Colonic mucosa (tissue), 4 donors: Measurements from ENCODE around the gene CAMTA2. TPM values are rescaled to one million over a fixed set of nuclear protein-coding genes. Genes with fewer than 3 reads are reported as not detected.
"Not testable (repeated sequence)": the region's sequence is repeated elsewhere in the genome, so short reads cannot be mapped to it uniquely, and the experiment has no call there.

ENCODE experiments used
- DNase-seq: peaks from one replicate; pipeline ENCODE4 v3.0.0-alpha.2; 2020
- H3K27ac ChIP-seq: fragments of 200-600 bp; one replicate; pipeline ENCODE4 v1.8.0; 2021
- H3K27me3 ChIP-seq: fragments of 200-600 bp; one replicate; pipeline ENCODE4 v1.8.0; 2021
- H3K36me3 ChIP-seq: fragments of 200-600 bp; one replicate; pipeline ENCODE4 v1.8.0; 2021
- H3K4me1 ChIP-seq: fragments of 200-600 bp; one replicate; pipeline ENCODE4 v1.8.0; 2021; ENCODE audit warnings: mild to moderate bottlenecking
- H3K4me3 ChIP-seq: fragments of 200-600 bp; one replicate; pipeline ENCODE4 v1.8.0; 2021
- H3K9ac ChIP-seq, 2 donors: one replicate each; pipeline ENCODE4 v1.7.0; 2013; ENCODE audit warnings: control low read depth in 2 of 2, low read depth in 2 of 2, low read length in 2 of 2
- H3K9me3 ChIP-seq: fragments of 200-600 bp; one replicate; pipeline ENCODE4 v1.8.0; 2021
- intact Hi-C: fragments of 100-400 bp; cut with DNase I; formaldehyde crosslinking; loops from one replicate; pipeline ENCODE4 v1.14.1; 2022
- total RNA-seq, 2 donors: library from RNA; stranded (reverse); fragmentation: NEBNext Ultra II Directional in 1 of 2; extraction: Animal tissue kit (Norgen Biotek cat#: 25700) in 1 of 2; gene quantifications; one replicate each; pipeline ENCODE4 v1.2.1, GENCODE V29; 2021
- TF ChIP-seq, protein P1 (sequence below): fragments of 200-600 bp; IDR thresholded peaks from one replicate; pipeline ENCODE4 v1.8.0; 2022; ENCODE audit warnings: antibody characterized with exemption, mild to moderate bottlenecking
- donor health status: healthy.
- donor health status: DM: no; HTN: no; CAD: no.
- donor health status: DM: no; HTN: no; CAD: no.

The CAMTA2 gene
- total RNA-seq, 2 donors from 2014 or later, result 39.8 to 52.6 TPM

GRCh38 chr17:4933646-4934045 is 53.8 kb downstream of the CAMTA2 start:
- Histone ChIP-seq H3K4me1 (peaks cover 3% of the 10 kb centered on the region), H3K27ac (no peak overlapping the region), H3K36me3 (peaks cover 9% of the 10 kb centered on the region), H3K4me3 (no peak overlapping the region), H3K9ac (no peak overlapping the region), H3K27me3 (no peaks in the 10 kb centered on the region), H3K9me3 (no peaks in the 10 kb centered on the region)
- no peak for DNase-seq
- intact Hi-C loops, result no loop called here
- TF ChIP-seq, protein P1, sequence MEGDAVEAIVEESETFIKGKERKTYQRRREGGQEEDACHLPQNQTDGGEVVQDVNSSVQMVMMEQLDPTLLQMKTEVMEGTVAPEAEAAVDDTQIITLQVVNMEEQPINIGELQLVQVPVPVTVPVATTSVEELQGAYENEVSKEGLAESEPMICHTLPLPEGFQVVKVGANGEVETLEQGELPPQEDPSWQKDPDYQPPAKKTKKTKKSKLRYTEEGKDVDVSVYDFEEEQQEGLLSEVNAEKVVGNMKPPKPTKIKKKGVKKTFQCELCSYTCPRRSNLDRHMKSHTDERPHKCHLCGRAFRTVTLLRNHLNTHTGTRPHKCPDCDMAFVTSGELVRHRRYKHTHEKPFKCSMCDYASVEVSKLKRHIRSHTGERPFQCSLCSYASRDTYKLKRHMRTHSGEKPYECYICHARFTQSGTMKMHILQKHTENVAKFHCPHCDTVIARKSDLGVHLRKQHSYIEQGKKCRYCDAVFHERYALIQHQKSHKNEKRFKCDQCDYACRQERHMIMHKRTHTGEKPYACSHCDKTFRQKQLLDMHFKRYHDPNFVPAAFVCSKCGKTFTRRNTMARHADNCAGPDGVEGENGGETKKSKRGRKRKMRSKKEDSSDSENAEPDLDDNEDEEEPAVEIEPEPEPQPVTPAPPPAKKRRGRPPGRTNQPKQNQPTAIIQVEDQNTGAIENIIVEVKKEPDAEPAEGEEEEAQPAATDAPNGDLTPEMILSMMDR, result no peak

- H3K27me3 ChIP-seq, result no peaks in the 10 kb centered on the region
- H3K27ac ChIP-seq, result no peak overlapping the region
- TF ChIP-seq, protein P1, result no peak
- no peaks in the 10 kb centered on the region for H3K4me1 ChIP-seq
- H3K9me3 ChIP-seq, result no peaks in the 10 kb centered on the region
- intact Hi-C loops, result no loop called here
- H3K36me3 ChIP-seq, result peaks cover 4% of the 10 kb centered on the region
- DNase-seq, result no peak
- no peak overlapping the region for H3K9ac ChIP-seq
- H3K4me3 ChIP-seq, result no peak overlapping the region
Observed at GRCh38 chr17:4932756-4933155, 54.7 kb downstream of the CAMTA2 start.

DNA sequence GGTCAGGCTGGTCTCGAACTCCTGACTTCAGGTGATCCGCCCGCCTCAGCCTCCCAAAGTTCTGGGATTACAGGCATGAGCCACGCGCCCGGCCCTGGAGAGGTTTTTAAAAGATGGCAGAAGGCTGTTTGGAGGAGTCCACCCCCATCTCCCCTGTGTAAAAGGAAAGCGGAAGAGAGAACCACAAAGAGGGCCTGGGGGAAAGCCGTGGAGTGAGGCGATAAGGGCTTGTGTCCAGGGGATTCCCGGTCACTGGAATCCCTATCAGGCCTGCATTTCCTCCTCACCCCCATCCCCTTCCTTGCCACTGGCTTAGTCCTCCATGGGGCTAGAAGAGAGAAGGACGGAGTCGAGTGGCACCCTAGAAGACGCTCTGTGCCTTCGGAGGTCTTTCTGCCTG is 55.5 kb downstream of the CAMTA2 start, which contains the start of gene GP1BA:
Gene GP1BA (plus strand): TSS at position 315 of the 400 bp plus-strand sequence. CDS start 328 bp downstream, outside the sequence.
- intact Hi-C loops, result no loop called here
- Histone ChIP-seq H3K4me1 (no peaks in the 10 kb centered on the region), H3K9ac (no peak within 1 kb of the TSS), H3K9me3 (no peaks in the 10 kb centered on the region), H3K27ac (no peak within 1 kb of the TSS), H3K36me3 (no peaks in the 10 kb centered on the region), H3K27me3 (no peaks in the 10 kb centered on the region), H3K4me3 (no peak within 1 kb of the TSS)
- TF ChIP-seq, protein P1, result no peak
- no peak for DNase-seq

DNA sequence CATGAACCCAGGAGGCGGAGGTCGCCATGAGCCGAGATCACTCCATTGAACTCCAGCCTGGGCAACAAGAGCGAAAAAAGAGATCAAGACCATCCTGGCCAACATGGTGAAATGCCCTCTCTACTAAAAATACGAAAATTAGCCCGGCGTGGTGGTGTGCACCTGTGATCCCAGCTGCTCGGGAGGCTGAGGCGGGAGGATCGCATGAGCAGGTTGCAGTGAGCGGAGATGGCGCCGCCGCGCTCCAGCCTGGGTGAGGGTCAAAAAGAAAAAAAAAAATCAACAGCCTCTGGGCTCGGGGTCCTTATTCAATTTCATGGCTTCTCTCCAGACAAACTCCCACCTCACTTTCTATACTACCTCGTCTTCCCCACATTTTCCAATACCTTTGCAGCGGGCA is 58.6 kb downstream of the CAMTA2 start:
- no peak overlapping the region for H3K9ac ChIP-seq
- H3K4me3 ChIP-seq, result no peak overlapping the region
- intact Hi-C loops, result no loop called here
- no peaks in the 10 kb centered on the region for H3K4me1 ChIP-seq
- H3K27ac ChIP-seq, result no peak overlapping the region
- TF ChIP-seq, protein P1, result no peak
- H3K27me3 ChIP-seq, result no peaks in the 10 kb centered on the region
- no peaks in the 10 kb centered on the region for H3K36me3 ChIP-seq
- no peak for DNase-seq
- no peaks in the 10 kb centered on the region for H3K9me3 ChIP-seq

- H3K27ac ChIP-seq, intact Hi-C loops, H3K9me3 ChIP-seq, H3K4me1 ChIP-seq, H3K27me3 ChIP-seq, H3K36me3 ChIP-seq, H3K4me3 ChIP-seq, DNase-seq, H3K9ac ChIP-seq: not testable (repeated sequence)
Observed at GRCh38 chr17:4926577-4927335, 60.7 kb downstream of the CAMTA2 start.

DNA sequence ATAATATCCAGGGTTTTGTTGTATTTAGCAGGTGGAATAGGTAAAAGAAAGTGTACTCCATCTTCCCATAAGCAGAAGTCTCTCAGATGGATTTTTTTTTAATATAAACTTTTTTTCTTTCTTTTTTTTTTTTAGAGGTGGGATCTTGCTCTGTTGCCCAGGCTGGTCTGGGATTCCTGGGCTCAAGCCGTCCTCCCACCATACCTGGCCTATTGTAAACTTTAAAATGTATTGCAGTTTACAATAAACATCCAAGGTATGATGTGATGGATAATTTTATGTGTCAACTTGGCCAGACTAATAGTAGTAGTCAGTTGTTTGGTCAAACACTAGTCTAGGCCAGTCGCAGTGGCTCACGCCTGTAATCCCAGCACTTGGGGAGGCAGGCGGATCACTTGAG is 66.2 kb downstream of the CAMTA2 start:
- H3K27me3 ChIP-seq, result no peaks in the 10 kb centered on the region
- no peak for DNase-seq
- H3K9me3 ChIP-seq, result no peaks in the 10 kb centered on the region
- TF ChIP-seq, protein P1, result no peak
- H3K4me3 ChIP-seq, result no peak overlapping the region
- H3K36me3 ChIP-seq, result no peaks in the 10 kb centered on the region
- intact Hi-C loops, result no loop called here
- no peak overlapping the region for H3K27ac ChIP-seq
- H3K9ac ChIP-seq, result no peak overlapping the region
- no peaks in the 10 kb centered on the region for H3K4me1 ChIP-seq
